ENCODE results near the gene NELFCD. TPM values are rescaled to one million over a fixed set of nuclear protein-coding genes. Genes with fewer than 3 reads are reported as not detected.

The NELFCD gene
- polyA plus RNA-seq, 1 experiment = 79.6 TPM

- CTCF ChIA-PET = interaction anchor here (0.6 to 1.6 kb wide), 2 partner anchors 11 to 21 kb away, joined by 3 to 5 read pairs; no protein-coding TSS in a partner anchor
- Histone ChIP-seq H3K4me3 (ENCODE audit: low read depth, low read length) (no peak overlapping the region), H3K36me3 (ENCODE audit: control insufficient read depth, insufficient read depth, low read length) (peaks cover 34% of the 10 kb centered on the region), H3K27me3 (ENCODE audit: control insufficient read depth, insufficient read depth, low read length) (no peaks in the 10 kb centered on the region)
- no peak for TF ChIP-seq CTCF (IDR thresholded peaks at IDR 0.05; ENCODE audit: insufficient read depth, low read depth, low read length)
- no peak for DNase-seq (ENCODE audit: low read depth)
- POLR2A ChIA-PET = no interaction called here
Observed at GRCh38 chr20:59001068-59001448, 20.0 kb downstream of the NELFCD start.

GRCh38 chr20:59001449-59002171 lies 20.6 kb downstream of the NELFCD start:
- Histone ChIP-seq H3K36me3 (ENCODE audit: control insufficient read depth, insufficient read depth, low read length) (peaks cover 31% of the 10 kb centered on the region), H3K4me3 (ENCODE audit: low read depth, low read length) (no peak overlapping the region), H3K27me3 (ENCODE audit: control insufficient read depth, insufficient read depth, low read length) (no peaks in the 10 kb centered on the region)
- ChIA-PET POLR2A (no interaction called here), CTCF (interaction anchor here (1.6 kb wide), 1 partner anchor 12 kb away, joined by 5 read pairs; no protein-coding TSS in a partner anchor)
- TF ChIP-seq CTCF (IDR thresholded peaks at IDR 0.05; ENCODE audit: insufficient read depth, low read depth, low read length) = no peak
- DNase-seq (ENCODE audit: low read depth) = no peak

GRCh38 chr20:59002388-59002787 lies 21.3 kb downstream of the NELFCD start:
- Histone ChIP-seq H3K36me3 (ENCODE audit: control insufficient read depth, insufficient read depth, low read length) (peaks cover 27% of the 10 kb centered on the region), H3K4me3 (ENCODE audit: low read depth, low read length) (no peak overlapping the region), H3K27me3 (ENCODE audit: control insufficient read depth, insufficient read depth, low read length) (no peaks in the 10 kb centered on the region)
- CTCF ChIA-PET = no interaction called here
- POLR2A ChIA-PET = no interaction called here
- no peak for TF ChIP-seq CTCF (IDR thresholded peaks at IDR 0.05; ENCODE audit: insufficient read depth, low read depth, low read length)
- no peak for DNase-seq (ENCODE audit: low read depth)

- peaks cover 24% of the 10 kb centered on the region for H3K36me3 ChIP-seq (ENCODE audit: control insufficient read depth, insufficient read depth, low read length)
- ChIA-PET CTCF (no interaction called here), POLR2A (no interaction called here)
- DNase-seq (ENCODE audit: low read depth) = no peak
- TF ChIP-seq CTCF (IDR thresholded peaks at IDR 0.05; ENCODE audit: insufficient read depth, low read depth, low read length) = no peak
- H3K27me3 ChIP-seq (ENCODE audit: control insufficient read depth, insufficient read depth, low read length) = no peaks in the 10 kb centered on the region
- no peak overlapping the region for H3K4me3 ChIP-seq (ENCODE audit: low read depth, low read length)
Observed at GRCh38 chr20:59002874-59003399, 21.9 kb downstream of the NELFCD start.

- Histone ChIP-seq H3K4me3 (ENCODE audit: low read depth, low read length) (no peak overlapping the region), H3K27me3 (ENCODE audit: control insufficient read depth, insufficient read depth, low read length) (no peaks in the 10 kb centered on the region), H3K36me3 (ENCODE audit: control insufficient read depth, insufficient read depth, low read length) (peaks cover 24% of the 10 kb centered on the region)
- no peak for TF ChIP-seq CTCF (IDR thresholded peaks at IDR 0.05; ENCODE audit: insufficient read depth, low read depth, low read length)
- ChIA-PET CTCF (no interaction called here), POLR2A (no interaction called here)
- DNase-seq (ENCODE audit: low read depth) = no peak
Observed at GRCh38 chr20:59003836-59004492, 22.9 kb downstream of the NELFCD start.

Data from BJ (cell line).